K562 (cell line): ENCODE data around the gene GRAMD4.

Experiments
- LEF1 ChIP-seq: fragments of 450-650 bp; IDR thresholded peaks from 2 replicates; pipeline ENCODE4 v1.6.1; 2016; ENCODE audit warnings: mild to moderate bottlenecking
- MEIS2 ChIP-seq: fragments of 450-650 bp; IDR thresholded peaks from 2 replicates; pipeline ENCODE4 v1.6.1; 2014; ENCODE audit warnings: mild to moderate bottlenecking; ENCODE audit not compliant: partially characterized antibody
- PKNOX1 ChIP-seq: fragments of 450-650 bp; IDR thresholded peaks from 2 replicates; pipeline ENCODE4 v1.6.1; 2016
- TRIM24 ChIP-seq, 2 experiments: fragments of 450-650 bp; IDR thresholded peaks; 2 replicates each; pipeline ENCODE4 v1.6.1; 2016

- TF ChIP-seq TRIM24 (IDR thresholded peaks at IDR 0.05), result no peak
- TF ChIP-seq LEF1, result no peak
- TF ChIP-seq PKNOX1, result no peak
- TF ChIP-seq MEIS2, result no peak
These were observed 33.6 kb upstream of the GRAMD4 start for GRCh38 chr22:46586531-46587011.
